ENCODE data around the gene PHGDH. TPM values are rescaled to one million over a fixed set of nuclear protein-coding genes. Genes with fewer than 3 reads are reported as not detected.

PHGDH gene
- total and polyA plus RNA-seq, 2 donors (not counting 1 experiment from before 2014, with no cell fraction given): 1.2 to 3.9 TPM

DNA sequence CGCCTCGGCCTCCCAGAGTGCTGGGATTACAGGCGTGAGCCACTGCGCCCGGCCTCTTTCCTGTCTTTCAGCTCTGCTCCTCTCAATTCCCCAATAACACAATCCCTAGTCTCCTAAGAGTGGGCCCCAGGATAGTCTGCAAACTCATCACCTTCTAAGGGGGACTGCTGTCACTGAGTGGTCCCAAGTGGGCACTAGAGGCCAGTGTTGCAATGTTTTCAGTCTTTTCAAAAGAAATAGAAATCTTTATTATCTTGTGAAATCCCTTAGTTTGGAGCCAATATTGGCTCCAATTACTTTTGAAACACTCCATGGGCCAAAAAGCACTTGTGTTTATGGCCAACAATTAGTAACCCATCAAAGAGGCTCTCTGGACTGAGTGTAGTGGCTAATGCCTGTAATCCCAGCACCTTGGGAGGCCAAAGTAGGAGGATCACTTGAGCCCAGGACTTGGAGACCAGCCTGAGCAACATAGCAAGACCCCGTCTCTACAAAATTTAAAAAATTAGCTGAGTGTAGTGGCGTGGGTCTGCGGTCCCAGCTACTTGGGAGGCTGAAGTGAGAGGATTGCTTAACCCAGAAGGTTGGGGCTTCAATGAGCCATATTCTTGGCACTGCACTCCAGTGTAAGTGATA, 35.0 kb upstream of the PHGDH start:
- Mint-ChIP-seq H3K4me1 (peaks cover 8% of the 10 kb centered on the region), H3K4me3 (no peak overlapping the region), H3K27me3 (peaks cover 28% of the 10 kb centered on the region), H3K27ac (no peak overlapping the region), H3K9me3 (ENCODE audit: insufficient read depth) (no peaks in the 10 kb centered on the region)
- Histone ChIP-seq H3K4me1 (ENCODE audit: control insufficient read depth in 2 of 2, insufficient read depth in 2 of 2, low read length in 2 of 2) (peaks cover 6 to 11% of the 10 kb centered on the region in 2 donors), H3K27me3 (replicated peaks in 1 of 4; ENCODE audit: control extremely low read depth in 1 of 4, control insufficient read depth in 3 of 4, insufficient read depth in 4 of 4, low read length in 3 of 4) (peaks cover 0 to 10% (median 6%) of the 10 kb centered on the region in 4 experiments), H2AFZ (ENCODE audit: insufficient read depth, low read depth, low read length, poor library complexity, severe bottlenecking) (no peak overlapping the region), H3K9ac (ENCODE audit: low read length) (no peak overlapping the region), H3K9me3 (ENCODE audit: control extremely low read depth in 1 of 3, control insufficient read depth in 2 of 3, insufficient read depth in 1 of 3, low read length in 2 of 3) (no peaks in the 10 kb centered on the region), H3K36me3 (replicated peaks in 1 of 2; ENCODE audit: control extremely low read depth in 1 of 2, control insufficient read depth in 1 of 2, extremely low read depth in 1 of 2, insufficient read depth in 2 of 2, low read length in 1 of 2) (no peaks in the 10 kb centered on the region), H3K79me2 (ENCODE audit: control insufficient read depth, insufficient read depth, low read length) (no peaks in the 10 kb centered on the region), H4K20me1 (ENCODE audit: control insufficient read depth, insufficient read depth, low read length, poor library complexity, severe bottlenecking) (no peaks in the 10 kb centered on the region), H3K27ac (ENCODE audit: low read length in 2 of 2) (no peak overlapping the region), H3K4me3 (ENCODE audit: control extremely low read depth in 1 of 5, extremely low read depth in 1 of 5, insufficient read depth in 1 of 5, low read depth in 2 of 5, low read length in 4 of 5) (no peak overlapping the region), H3K4me2 (replicated peaks; ENCODE audit: low read depth, low read length, poor library complexity, severe bottlenecking) (no peak overlapping the region)
- TF ChIP-seq, protein P1, sequence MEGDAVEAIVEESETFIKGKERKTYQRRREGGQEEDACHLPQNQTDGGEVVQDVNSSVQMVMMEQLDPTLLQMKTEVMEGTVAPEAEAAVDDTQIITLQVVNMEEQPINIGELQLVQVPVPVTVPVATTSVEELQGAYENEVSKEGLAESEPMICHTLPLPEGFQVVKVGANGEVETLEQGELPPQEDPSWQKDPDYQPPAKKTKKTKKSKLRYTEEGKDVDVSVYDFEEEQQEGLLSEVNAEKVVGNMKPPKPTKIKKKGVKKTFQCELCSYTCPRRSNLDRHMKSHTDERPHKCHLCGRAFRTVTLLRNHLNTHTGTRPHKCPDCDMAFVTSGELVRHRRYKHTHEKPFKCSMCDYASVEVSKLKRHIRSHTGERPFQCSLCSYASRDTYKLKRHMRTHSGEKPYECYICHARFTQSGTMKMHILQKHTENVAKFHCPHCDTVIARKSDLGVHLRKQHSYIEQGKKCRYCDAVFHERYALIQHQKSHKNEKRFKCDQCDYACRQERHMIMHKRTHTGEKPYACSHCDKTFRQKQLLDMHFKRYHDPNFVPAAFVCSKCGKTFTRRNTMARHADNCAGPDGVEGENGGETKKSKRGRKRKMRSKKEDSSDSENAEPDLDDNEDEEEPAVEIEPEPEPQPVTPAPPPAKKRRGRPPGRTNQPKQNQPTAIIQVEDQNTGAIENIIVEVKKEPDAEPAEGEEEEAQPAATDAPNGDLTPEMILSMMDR (IDR thresholded peaks at IDR 0.05): no peak
- TF ChIP-seq EZH2 (IDR thresholded peaks at IDR 0.05; ENCODE audit: borderline replicate concordance, insufficient read depth, low read depth, low read length, poor library complexity, severe bottlenecking): no peak
- POLR2A ChIA-PET: no interaction called here
- DNase-seq: no peak
- intact Hi-C loops (cut with micrococcal nuclease): loop anchor here (10.0 kb wide), 2 partner anchors 402 to 1522 kb away; no protein-coding TSS in a partner anchor
- WGBS (ENCODE audit: insufficient coverage): no CpG with 5 or more reads among the region's 8 CpGs
- CTCF ChIA-PET: interaction anchor here (0.8 to 4.5 kb wide), 6 partner anchors 12 to 128 kb away, joined by 3 to 25 read pairs (median 3); no protein-coding TSS in a partner anchor
- no peak for ATAC-seq (ENCODE audit: low read depth)

DNA sequence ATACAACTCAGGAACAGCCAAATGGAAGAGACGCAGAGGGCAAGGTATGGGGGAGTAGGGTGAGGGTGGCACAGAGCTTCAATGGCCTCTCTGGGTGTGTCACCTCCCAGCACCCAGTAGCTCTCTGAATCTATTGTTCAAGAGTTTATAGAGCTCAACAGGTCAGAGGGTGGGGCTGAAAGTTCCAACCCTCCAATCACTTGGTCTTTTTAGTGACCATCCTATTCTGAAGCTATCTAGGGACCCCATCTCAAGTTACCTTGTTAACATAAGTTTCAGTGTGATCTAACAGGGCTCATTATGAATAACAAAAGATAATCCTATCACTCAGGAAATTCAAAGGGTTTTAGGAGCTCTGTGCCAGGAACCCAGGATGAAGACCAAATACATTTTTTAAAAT, 32.5 kb upstream of the PHGDH start:
- POLR2A ChIA-PET: no interaction called here
- no CpG with 5 or more reads among the region's 1 CpG for WGBS (ENCODE audit: insufficient coverage)
- H3K4me1 ChIP-seq (ENCODE audit: control insufficient read depth in 2 of 2, insufficient read depth in 2 of 2, low read length in 2 of 2): peaks cover 6 to 11% of the 10 kb centered on the region in 2 donors

More for the DNA sequence above, 32.5 kb upstream of the PHGDH start:
- H3K27me3 ChIP-seq (replicated peaks in 1 of 4; ENCODE audit: control extremely low read depth in 1 of 4, control insufficient read depth in 3 of 4, insufficient read depth in 4 of 4, low read length in 3 of 4): peaks cover 0 to 10% (median 5%) of the 10 kb centered on the region in 4 experiments
- CTCF ChIA-PET: interaction anchor here (1.5 kb wide), 1 partner anchor 9 kb away, joined by 8 read pairs; no protein-coding TSS in a partner anchor
- ATAC-seq (ENCODE audit: low read depth): no peak
- Mint-ChIP-seq H3K4me3 (no peak overlapping the region), H3K27me3 (peaks cover 22% of the 10 kb centered on the region), H3K4me1 (peaks cover 8% of the 10 kb centered on the region), H3K27ac (no peak overlapping the region), H3K9me3 (ENCODE audit: insufficient read depth) (no peaks in the 10 kb centered on the region)
- no peak overlapping the region for H3K4me2 ChIP-seq (replicated peaks; ENCODE audit: low read depth, low read length, poor library complexity, severe bottlenecking)
- TF ChIP-seq, protein P1 (IDR thresholded peaks at IDR 0.05): no peak
- no peak for TF ChIP-seq EZH2 (IDR thresholded peaks at IDR 0.05; ENCODE audit: borderline replicate concordance, insufficient read depth, low read depth, low read length, poor library complexity, severe bottlenecking)
- H3K9me3 ChIP-seq (ENCODE audit: control extremely low read depth in 1 of 3, control insufficient read depth in 2 of 3, insufficient read depth in 1 of 3, low read length in 2 of 3): no peaks in the 10 kb centered on the region
- H3K79me2 ChIP-seq (ENCODE audit: control insufficient read depth, insufficient read depth, low read length): no peaks in the 10 kb centered on the region
- no peak overlapping the region for H3K9ac ChIP-seq (ENCODE audit: low read length)
- no peaks in the 10 kb centered on the region for H4K20me1 ChIP-seq (ENCODE audit: control insufficient read depth, insufficient read depth, low read length, poor library complexity, severe bottlenecking)
- intact Hi-C loops (cut with micrococcal nuclease): loop anchor here (10.0 kb wide), 2 partner anchors 404 to 1524 kb away; no protein-coding TSS in a partner anchor
- DNase-seq: no peak
- no peaks in the 10 kb centered on the region for H3K36me3 ChIP-seq (replicated peaks in 1 of 2; ENCODE audit: control extremely low read depth in 1 of 2, control insufficient read depth in 1 of 2, extremely low read depth in 1 of 2, insufficient read depth in 2 of 2, low read length in 1 of 2)
- no peak overlapping the region for H3K4me3 ChIP-seq (ENCODE audit: control extremely low read depth in 1 of 5, extremely low read depth in 1 of 5, insufficient read depth in 1 of 5, low read depth in 2 of 5, low read length in 4 of 5)
- H3K27ac ChIP-seq (ENCODE audit: low read length in 2 of 2): no peak overlapping the region
- H2AFZ ChIP-seq (ENCODE audit: insufficient read depth, low read depth, low read length, poor library complexity, severe bottlenecking): no peak overlapping the region
